GM19239 (cell line): ENCODE measurements around the gene CPNE4.
"Not testable (repeated sequence)": the region's sequence is repeated elsewhere in the genome, so short reads cannot be mapped to it uniquely, and the experiment has no call there.

Experiments used
- DNase-seq: peaks from one replicate; pipeline ENCODE4 v3.0.0; 2011; ENCODE audit warnings: low spot score; ENCODE audit not compliant: insufficient read length
- FAIRE-seq: peaks from 2 replicates; lab custom pipeline; 2011; peaks lifted over from hg19 to GRCh38; lab: Jason Lieb, UNC

Gene CPNE4

GRCh38 chr3:132034486-132035464, at the start of gene CPNE4:
Gene CPNE4 (minus strand): TSS chr3:132035014.
- DNase-seq (peak; percentile 69), FAIRE-seq (no peak)

- DNase-seq = no peak
- FAIRE-seq = no peak
Measured at GRCh38 chr3:132083583-132084279, 48.9 kb upstream of the CPNE4 start.

DNA sequence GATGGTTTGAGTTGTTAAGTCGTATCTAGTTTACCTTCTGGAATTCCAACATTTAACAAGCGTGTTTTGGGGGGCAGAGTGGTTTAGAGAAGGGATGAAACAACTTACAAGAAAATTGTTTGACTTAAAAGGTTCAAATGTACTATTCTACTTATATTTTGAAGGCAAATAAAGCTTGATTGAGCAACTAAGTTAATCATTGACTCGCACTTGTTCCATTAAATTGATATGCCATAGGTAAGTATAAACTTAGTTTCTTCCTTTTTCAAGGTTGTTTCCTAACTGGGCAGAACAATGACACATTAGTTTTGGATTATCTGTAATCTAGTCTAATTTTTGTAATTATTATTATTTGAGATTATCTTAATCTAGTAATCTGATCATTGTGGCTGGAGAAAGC, 48.3 kb upstream of the CPNE4 start:
- no peak for DNase-seq

DNA sequence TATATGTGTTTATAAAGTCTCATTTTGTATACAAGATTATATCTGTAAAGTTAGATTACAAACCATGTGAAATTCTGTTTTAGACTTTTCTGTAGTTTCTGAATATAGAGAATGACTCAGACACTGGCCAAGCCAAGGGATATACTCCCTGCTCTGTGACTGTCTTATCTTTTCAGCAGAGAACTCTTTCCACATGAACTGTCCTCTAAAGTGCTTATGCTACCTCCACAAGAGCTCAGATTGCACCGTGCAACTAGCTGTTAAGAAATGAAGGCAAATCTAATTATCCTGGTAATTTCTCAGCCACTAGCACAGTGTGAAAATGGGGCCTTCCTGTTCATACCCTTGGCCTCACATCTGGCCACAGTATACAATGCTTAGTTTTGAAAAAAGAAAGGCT, 44.3 kb upstream of the CPNE4 start:
- DNase-seq (no peak), FAIRE-seq (no peak)

More for the DNA sequence above, 48.3 kb upstream of the CPNE4 start:
- no peak for FAIRE-seq

DNA sequence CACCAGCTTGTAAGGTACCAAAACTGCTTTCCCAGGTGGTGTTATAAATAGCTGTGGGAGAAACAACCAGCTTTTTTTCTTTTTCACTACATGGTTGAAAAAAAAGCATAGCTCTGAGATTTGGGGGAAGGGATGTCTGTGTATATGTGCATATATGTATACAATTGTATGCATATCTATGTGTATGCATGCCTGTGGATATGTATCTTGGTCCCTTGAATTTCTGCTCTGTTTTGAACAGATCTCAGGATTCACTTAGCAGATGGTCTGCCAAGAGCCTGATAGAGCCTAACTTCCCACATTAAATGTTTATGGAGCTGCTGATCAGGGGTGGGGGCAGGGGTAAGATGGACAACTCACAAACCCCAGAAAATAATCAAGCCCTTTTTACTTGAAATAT, 39.0 kb upstream of the CPNE4 start:
- FAIRE-seq = no peak

GRCh38 chr3:132071043-132071442, 36.2 kb upstream of the CPNE4 start:
- FAIRE-seq (no peak), DNase-seq (no peak)

More for the DNA sequence above, 39.0 kb upstream of the CPNE4 start:
- no peak for DNase-seq

GRCh38 chr3:132064114-132064513, 29.3 kb upstream of the CPNE4 start:
- FAIRE-seq (no peak), DNase-seq (no peak)

GRCh38 chr3:132062535-132062934, 27.7 kb upstream of the CPNE4 start:
- no peak for FAIRE-seq
- no peak for DNase-seq

- no peak for DNase-seq
- no peak for FAIRE-seq
Measured at GRCh38 chr3:132055872-132056271, 21.1 kb upstream of the CPNE4 start.

- DNase-seq (no peak), FAIRE-seq (no peak)
Measured at GRCh38 chr3:132047209-132047608, 12.4 kb upstream of the CPNE4 start.

DNA sequence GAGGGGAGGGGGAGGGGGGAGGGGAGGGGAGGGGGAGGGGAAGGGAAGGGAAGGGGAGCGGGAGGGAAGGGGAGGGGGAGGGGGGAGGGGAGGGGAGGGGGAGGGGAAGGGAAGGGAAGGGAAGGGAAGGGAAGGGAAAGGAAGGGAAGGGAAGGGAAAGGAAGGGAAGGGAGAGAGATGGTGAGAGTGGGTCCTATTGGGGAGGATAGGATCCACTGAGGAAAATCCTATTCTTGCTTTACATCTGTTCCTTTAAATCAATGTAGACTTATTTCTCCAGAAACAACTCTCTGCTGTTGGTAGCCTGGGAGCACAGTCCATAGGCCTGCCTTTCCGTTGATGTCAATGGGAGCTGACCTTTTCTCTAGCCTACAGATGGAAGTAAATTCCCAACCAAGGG, 10.1 kb upstream of the CPNE4 start:
- not testable (repeated sequence) for DNase-seq, FAIRE-seq

- FAIRE-seq (no peak), DNase-seq (no peak)
Measured at GRCh38 chr3:132042681-132043080, 7.9 kb upstream of the CPNE4 start.

GRCh38 chr3:132038198-132038825, 3.5 kb upstream of the CPNE4 start:
- no peak for DNase-seq
- FAIRE-seq = no peak

DNA sequence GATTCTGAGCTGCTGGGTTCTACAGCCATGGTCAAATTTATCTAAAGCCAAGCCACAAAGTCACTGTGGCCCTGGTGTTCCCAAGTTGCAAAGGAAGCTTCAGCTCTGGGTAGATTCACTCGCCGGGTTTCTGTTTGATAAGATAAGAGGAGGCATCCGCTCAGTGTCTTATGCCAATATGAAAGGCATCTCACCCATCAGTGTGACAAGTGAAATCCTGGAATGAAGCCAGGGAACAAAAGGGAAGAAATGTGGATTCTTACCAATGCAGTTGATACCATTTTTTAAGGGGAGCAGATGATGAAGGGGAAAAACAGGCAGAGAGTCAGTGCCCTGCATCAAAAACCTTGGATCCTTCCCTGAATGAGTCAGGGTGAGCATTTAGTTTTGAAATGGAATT, 2.8 kb upstream of the CPNE4 start:
- DNase-seq = no peak
- FAIRE-seq = no peak

DNA sequence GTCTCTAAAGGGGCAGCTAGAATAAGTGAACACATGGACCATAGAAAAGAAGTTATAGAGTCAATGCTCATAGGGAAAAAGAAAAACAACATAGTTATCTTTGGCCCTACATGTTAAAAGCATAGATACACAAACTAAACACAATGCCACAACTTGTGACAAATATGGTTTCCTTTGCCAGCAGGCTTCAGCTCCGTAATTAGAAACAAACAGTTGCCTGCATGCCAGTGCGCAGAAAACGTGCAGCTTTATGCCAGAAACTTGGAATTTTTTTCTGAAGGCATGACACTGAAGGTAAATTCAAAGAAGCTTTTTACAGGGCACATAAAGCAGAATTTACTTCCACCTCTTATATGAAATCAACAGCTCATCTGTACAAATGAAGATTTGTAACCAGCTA, 2.2 kb upstream of the CPNE4 start:
- no peak for DNase-seq
- no peak for FAIRE-seq

DNA sequence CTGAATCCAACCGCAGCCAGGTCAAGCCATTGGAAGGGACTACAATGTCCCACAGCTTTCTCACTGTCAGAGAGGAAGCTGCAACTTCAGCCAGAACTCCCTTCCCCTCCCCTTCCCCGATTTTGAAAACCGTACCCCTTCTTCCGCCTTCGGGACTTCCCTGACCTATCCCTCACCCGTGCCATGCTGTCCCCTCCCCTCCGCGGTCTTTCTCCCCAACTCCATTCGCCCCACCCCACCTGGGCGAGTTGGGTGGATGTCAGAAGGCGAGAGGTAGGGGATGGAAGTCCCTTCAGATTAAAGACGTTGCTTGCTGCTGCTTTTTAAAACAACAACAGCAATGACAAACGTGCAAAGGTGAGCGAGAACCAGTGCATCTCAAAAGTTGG, 723 bp downstream of the CPNE4 start:
- no peak for DNase-seq
- FAIRE-seq = no peak

DNA sequence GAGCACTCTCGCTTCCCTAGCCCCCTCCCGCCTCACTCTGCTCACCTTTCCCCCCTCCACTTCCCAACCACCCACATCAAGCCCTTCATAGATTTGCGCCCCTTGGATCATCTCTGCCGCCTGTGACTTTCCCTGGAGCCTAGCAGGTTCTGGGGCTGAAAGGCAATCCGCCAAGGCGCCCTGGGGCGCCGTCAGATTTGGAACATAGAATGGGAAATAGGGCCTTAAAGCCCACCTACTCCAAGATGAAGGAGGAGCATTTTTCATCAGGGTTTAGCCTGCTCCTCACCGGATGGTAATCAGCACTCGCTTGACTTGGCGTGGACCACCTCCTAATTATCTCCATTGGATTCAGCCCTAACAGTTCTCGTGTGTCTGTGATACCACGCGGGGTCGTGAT, 1.3 kb downstream of the CPNE4 start:
- FAIRE-seq = no peak

GRCh38 chr3:132032959-132033358, 1.9 kb downstream of the CPNE4 start:
- FAIRE-seq (no peak), DNase-seq (no peak)

More for the DNA sequence above, 1.3 kb downstream of the CPNE4 start:
- DNase-seq = no peak

GRCh38 chr3:132029182-132029902, 5.5 kb downstream of the CPNE4 start:
- FAIRE-seq (peak; percentile 84), DNase-seq (peak; percentile 66)

DNA sequence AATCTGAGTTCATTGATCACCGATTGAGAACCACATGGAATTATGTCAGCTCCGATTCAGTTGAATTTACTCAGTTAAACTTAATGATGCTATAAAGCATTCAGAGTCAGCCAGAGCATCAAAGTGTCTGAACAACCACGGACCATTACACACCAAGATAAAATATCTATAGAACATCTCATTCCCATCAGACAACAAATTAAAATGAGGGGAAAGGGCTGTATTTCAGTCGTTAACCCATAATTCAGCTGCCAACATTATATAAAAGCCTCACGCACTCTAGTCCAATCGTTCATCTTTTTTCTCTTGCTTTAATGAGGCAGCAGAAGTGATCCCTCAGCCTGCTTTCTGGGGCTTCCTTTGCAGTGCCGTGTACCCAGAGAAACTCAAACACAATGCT, 11.9 kb downstream of the CPNE4 start:
- FAIRE-seq = no peak
- DNase-seq = no peak
